Fibroblast of lung (primary cell): ENCODE measurements around the gene SVEP1. TPM values are rescaled to one million over a fixed set of nuclear protein-coding genes. Genes with fewer than 3 reads are reported as not detected.
A peak's percentile ranks its signal among the peaks of the same experiment; 100 is the strongest.

Source experiments
- DNase-seq, 2 donors: peaks; one replicate each; pipeline versions ENCODE4 v3.0.0 to v3.0.0-alpha.2; 2010; ENCODE audit warnings: low read depth in 2 of 2
- H2AFZ ChIP-seq: 2 replicates; pipeline ENCODE4 v1.5.1; 2012; ENCODE audit warnings: low read length, control low read depth, inconsistent platforms
- H3K27ac ChIP-seq: 2 replicates; pipeline ENCODE4 v1.5.1; 2011; ENCODE audit warnings: low read length, control low read depth; ENCODE audit not compliant: insufficient read depth
- H3K27me3 ChIP-seq: 2 replicates; pipeline ENCODE4 v1.5.1; 2011; ENCODE audit warnings: mild to moderate bottlenecking, low read length; ENCODE audit not compliant: control insufficient read depth, insufficient read depth
- H3K36me3 ChIP-seq: 2 replicates; pipeline ENCODE4 v1.5.1; 2011; ENCODE audit warnings: low read length; ENCODE audit not compliant: control insufficient read depth, insufficient read depth
- H3K4me1 ChIP-seq: 2 replicates; pipeline ENCODE4 v1.5.1; 2011; ENCODE audit warnings: low read length; ENCODE audit not compliant: control insufficient read depth, insufficient read depth; ENCODE audit errors: extremely low read depth
- H3K4me2 ChIP-seq: 2 replicates; pipeline ENCODE4 v1.5.1; 2011; ENCODE audit warnings: low read length, control low read depth; ENCODE audit not compliant: insufficient read depth; ENCODE audit errors: extremely low read depth
- H3K4me3 ChIP-seq, 4 experiments: fragments of 200-600 bp in 1 of 4; sonication (generic) in 1 of 4; replicated peaks in 1 of 4; 2 replicates each; pipeline ENCODE4 v1.5.1; 2011 to 2016; ENCODE audit warnings: low read length in 4 of 4, low read depth in 3 of 4, mild to moderate bottlenecking in 3 of 4, control low read depth in 2 of 4, inconsistent platforms in 1 of 4, mixed read lengths in 1 of 4; ENCODE audit not compliant: insufficient read depth in 1 of 4; ENCODE audit errors: control extremely low read depth in 1 of 4
- H3K79me2 ChIP-seq: 2 replicates; pipeline ENCODE4 v1.5.1; 2012; ENCODE audit warnings: mild to moderate bottlenecking, low read length, inconsistent platforms; ENCODE audit not compliant: control insufficient read depth, insufficient read depth
- H3K9ac ChIP-seq: 2 replicates; pipeline ENCODE4 v1.5.1; 2011; ENCODE audit warnings: mild to moderate bottlenecking, low read length, control low read depth; ENCODE audit not compliant: insufficient read depth
- H3K9me3 ChIP-seq: 2 replicates; pipeline ENCODE4 v1.5.1; 2012; ENCODE audit warnings: low read depth, low read length; ENCODE audit not compliant: control insufficient read depth, insufficient read depth
- H4K20me1 ChIP-seq: 2 replicates; pipeline ENCODE4 v1.5.1; 2011; ENCODE audit warnings: low read length; ENCODE audit not compliant: control insufficient read depth, insufficient read depth; ENCODE audit errors: extremely low read depth
- CTCF ChIP-seq, 2 donors: IDR thresholded peaks in 1 of 2; conservative IDR thresholded peaks in 1 of 2; 1 replicate in 1 of 2; 2 replicates in 1 of 2; pipeline ENCODE4 v1.5.1; 2011 to 2012; ENCODE audit warnings: low read length in 2 of 2, control low read depth in 1 of 2, inconsistent platforms in 1 of 2, low read depth in 1 of 2, mild to moderate bottlenecking in 1 of 2
- EZH2 ChIP-seq: IDR thresholded peaks from 2 replicates; pipeline ENCODE4 v1.5.1; 2012; ENCODE audit warnings: low read length, control low read depth, mild to moderate bottlenecking; ENCODE audit errors: missing control alignments
- polyA plus RNA-seq, 2 donors: library from polyadenylated mRNA; depleted of rRNA in 1 of 2; stranded (reverse) in 1 of 2; unstranded in 1 of 2; fragments of >200 nt; gene quantifications; 2 replicates each; pipeline ENCODE4 v1.2.1, GENCODE V29; 2011 to 2012; ENCODE audit warnings: missing spikeins in 1 of 2
- total RNA-seq: library from RNA; depleted of rRNA; stranded (reverse); fragments of >200 nt; gene quantifications from 2 replicates; pipeline ENCODE4 v1.2.1, GENCODE V29; 2014

The SVEP1 gene
- total and polyA plus RNA-seq, 2 donors (not counting 1 experiment from before 2014, with no cell fraction given): 46.3 to 96.9 TPM

GRCh38 chr9:110343551-110343950, 236.0 kb downstream of the SVEP1 start:
- Histone ChIP-seq H3K27me3 (no peaks in the 10 kb centered on the region), H3K79me2 (no peaks in the 10 kb centered on the region), H3K4me3 (no peak overlapping the region), H3K9me3 (no peaks in the 10 kb centered on the region), H3K27ac (no peak overlapping the region), H3K9ac (no peak overlapping the region), H4K20me1 (no peaks in the 10 kb centered on the region), H2AFZ (no peak overlapping the region), H3K4me1 (no peaks in the 10 kb centered on the region), H3K4me2 (no peak overlapping the region), H3K36me3 (no peaks in the 10 kb centered on the region)
- no peak for DNase-seq
- TF ChIP-seq CTCF (conservative IDR thresholded peaks at IDR 0.05 in 1 of 2, IDR thresholded peaks at IDR 0.05 in 1 of 2; ENCODE audit: low read depth in 1 of 2, low read length in 2 of 2) (no peak), EZH2 (no peak)

GRCh38 chr9:110340306-110340705, 239.2 kb downstream of the SVEP1 start:
- Histone ChIP-seq H2AFZ (no peak overlapping the region), H3K27me3 (no peaks in the 10 kb centered on the region), H3K4me1 (peaks cover 6% of the 10 kb centered on the region), H3K9ac (no peak overlapping the region), H3K27ac (no peak overlapping the region), H3K9me3 (no peaks in the 10 kb centered on the region), H3K4me3 (no peak overlapping the region), H3K36me3 (no peaks in the 10 kb centered on the region), H3K79me2 (no peaks in the 10 kb centered on the region), H4K20me1 (no peaks in the 10 kb centered on the region), H3K4me2 (no peak overlapping the region)
- DNase-seq: peak; percentile 18 to 20
- TF ChIP-seq EZH2 (no peak), CTCF (conservative IDR thresholded peaks at IDR 0.05 in 1 of 2, IDR thresholded peaks at IDR 0.05 in 1 of 2; ENCODE audit: low read depth in 1 of 2, low read length in 2 of 2) (peak; percentile 41 to 48)

GRCh38 chr9:110338143-110338542, 241.4 kb downstream of the SVEP1 start:
- peak; percentile 8 to 22 for DNase-seq
- H3K4me2 ChIP-seq: no peak overlapping the region
- no peaks in the 10 kb centered on the region for H3K36me3 ChIP-seq
- H3K4me1 ChIP-seq: peaks cover 6% of the 10 kb centered on the region
- H4K20me1 ChIP-seq: no peaks in the 10 kb centered on the region
- H3K27me3 ChIP-seq: no peaks in the 10 kb centered on the region
- H3K4me3 ChIP-seq: no peak overlapping the region
- no peak for TF ChIP-seq CTCF (conservative IDR thresholded peaks at IDR 0.05 in 1 of 2, IDR thresholded peaks at IDR 0.05 in 1 of 2; ENCODE audit: low read depth in 1 of 2, low read length in 2 of 2)
- no peaks in the 10 kb centered on the region for H3K9me3 ChIP-seq
- H2AFZ ChIP-seq: no peak overlapping the region
- no peak overlapping the region for H3K27ac ChIP-seq
- H3K9ac ChIP-seq: no peak overlapping the region
- H3K79me2 ChIP-seq: no peaks in the 10 kb centered on the region
